GM21447 (cell line): ENCODE results near the gene ASB7.
"Not testable (repeated sequence)": the region's sequence is repeated elsewhere in the genome, so short reads cannot be mapped to it uniquely, and the experiment has no call there.

Experiments used
- ATAC-seq: cut with Tn5 transposase; IDR thresholded peaks from one replicate; pipeline ENCODE4 v1.9.1; 2021; ENCODE audit not compliant: unreplicated experiment

ASB7 gene

DNA sequence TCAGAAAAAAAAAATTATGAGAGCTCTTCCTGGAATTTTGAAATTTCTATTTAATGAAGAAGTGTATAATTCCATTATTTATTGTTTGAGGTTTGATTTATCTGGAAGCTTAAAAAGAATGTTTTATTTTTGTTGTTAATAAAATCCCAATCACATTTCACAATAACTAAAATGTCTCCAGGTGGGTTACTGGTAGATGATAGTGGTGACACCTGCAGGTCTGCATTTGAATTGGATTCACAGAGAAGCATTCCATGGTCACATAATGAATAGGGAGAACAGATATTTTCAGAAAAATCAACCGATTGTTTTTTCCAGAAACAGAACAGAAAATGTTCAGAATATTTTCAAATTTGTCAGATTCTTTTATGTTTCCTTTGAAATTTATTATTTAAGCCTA lies 48.3 kb downstream of the ASB7 start:
- ATAC-seq, result no peak

DNA sequence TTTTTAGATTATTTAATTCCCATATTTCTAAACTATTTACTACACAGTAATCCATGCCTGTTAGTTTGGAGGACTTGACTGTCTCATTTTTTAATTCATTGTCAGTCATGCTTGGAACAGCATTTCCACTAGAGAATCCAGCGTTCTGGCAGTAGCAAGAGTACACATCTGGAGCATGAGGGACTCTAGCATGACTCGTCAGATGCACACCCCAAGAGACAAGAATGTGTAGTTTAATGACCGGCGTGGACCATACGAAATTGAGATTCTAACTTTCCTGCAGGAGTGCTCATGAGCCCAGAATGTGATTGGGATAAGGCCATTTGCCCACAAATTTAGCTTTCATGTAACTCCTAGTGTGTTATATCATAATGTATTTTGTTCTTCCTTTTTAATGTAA lies 48.9 kb downstream of the ASB7 start:
- no peak for ATAC-seq

DNA sequence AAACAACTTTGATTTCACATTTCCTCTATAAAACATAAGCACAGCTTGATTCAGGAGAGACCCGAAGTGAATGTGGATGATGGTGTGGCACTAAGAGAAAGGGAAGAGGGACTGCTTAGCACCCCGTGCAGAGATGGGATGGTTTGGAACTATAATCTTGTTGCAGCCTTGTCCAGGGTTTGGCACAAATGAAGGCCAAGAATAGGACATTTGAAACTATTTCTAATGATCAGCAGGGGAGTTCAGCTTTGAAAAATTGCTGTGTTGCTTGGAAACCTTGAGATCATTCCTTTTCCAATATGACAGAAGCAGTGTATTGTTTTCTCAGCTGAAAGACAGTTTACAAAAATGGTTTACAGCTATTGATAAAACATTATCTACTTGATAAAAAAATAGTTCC lies 49.7 kb downstream of the ASB7 start:
- ATAC-seq, result no peak

DNA sequence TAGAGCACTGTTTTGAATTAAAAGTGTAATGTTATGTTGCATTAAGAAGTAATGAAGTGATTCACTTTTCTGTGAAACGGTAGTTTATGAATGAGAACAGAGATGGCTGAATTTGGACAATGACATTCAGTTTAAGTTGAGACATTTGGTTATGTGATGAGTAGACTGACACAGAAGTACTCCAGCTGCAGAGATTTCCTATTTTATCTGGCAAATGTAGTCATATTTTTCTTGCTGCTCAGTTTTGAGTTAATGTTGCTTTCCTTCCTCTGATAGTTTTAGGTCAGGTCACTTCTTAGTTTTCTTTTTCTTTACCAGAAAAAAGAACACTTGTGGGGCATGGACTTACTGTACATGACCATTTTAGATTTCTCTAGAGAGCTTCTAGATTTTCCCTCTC lies 51.2 kb downstream of the ASB7 start:
- ATAC-seq, result no peak

DNA sequence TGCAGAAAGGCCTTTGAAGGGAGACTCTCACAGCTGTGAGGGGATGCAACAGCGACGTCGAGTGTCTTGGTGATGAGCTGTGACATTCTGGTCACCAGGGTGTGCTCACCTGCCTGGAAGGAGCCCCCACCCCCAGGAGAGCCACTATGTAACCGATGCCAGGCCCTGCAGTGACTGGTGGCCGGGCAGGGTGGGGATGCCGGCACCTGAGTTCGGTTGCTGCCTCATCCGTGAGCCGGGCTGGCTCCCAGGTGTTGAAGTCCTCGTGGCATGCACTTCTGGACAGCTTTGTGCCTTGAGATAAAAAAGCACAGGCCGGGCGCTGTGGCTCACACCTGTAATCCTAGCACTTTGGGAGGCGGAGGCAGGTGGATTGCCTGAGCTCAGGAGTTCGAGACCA lies 56.5 kb downstream of the ASB7 start:
- ATAC-seq, result no peak

DNA sequence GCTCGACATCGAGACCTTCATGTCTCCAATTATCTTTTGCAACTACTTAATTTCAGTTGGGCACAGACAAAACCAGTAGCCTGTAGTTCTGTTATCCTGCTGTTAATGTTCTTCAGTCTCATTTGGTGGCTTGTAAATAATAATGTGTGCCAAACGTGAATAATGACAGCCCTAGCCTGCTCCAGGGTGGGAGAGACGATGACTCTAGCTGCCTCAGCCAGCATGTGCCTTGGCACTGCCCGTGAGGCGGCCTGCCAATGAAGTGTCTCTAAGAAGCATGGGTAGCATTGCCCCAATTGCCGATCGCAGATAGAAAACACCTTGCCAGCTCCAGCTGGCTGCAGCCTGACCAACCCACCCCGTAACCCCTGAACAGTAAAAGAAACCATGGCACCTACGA lies 58.8 kb downstream of the ASB7 start:
- ATAC-seq, result no peak

DNA sequence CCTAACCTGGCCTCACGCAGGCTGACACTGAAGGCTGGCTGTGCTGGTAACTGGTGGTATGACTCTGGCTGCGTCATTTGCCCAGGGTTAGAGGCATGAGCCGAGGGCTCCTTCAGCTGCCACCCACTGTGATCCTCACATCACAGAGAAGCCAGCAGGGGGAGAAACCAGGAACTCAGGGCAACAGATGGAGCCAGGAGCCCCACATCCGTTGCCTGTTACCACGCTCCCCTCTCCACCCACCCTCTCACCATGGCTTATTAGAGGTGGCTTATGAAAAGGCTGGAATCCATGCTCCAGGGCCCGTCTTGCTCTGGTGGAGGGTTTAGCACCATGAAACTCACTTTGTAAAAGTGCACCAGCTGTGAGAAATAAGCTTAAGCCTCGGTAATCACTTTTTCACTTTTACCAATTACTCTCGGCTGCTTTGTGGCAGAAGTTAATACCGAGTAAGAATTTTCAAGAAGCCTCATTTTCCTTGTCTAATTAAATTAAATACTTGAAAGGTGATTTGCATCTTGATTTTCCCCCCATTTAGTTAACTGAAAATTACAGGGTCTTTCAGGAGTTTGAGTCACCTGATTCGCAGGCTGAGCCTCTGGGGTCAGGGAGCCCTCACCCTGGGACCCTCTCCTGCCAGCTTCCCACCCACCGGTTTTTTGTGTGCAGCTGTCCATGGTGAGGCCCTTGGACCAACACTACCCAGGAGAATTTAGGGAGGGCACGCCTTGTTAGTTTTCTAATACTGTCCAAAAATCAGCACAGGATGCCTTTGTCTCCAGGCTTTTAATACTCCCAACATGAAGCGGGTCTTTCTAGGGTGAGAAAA lies 60.9 kb downstream of the ASB7 start:
- ATAC-seq, result no peak

DNA sequence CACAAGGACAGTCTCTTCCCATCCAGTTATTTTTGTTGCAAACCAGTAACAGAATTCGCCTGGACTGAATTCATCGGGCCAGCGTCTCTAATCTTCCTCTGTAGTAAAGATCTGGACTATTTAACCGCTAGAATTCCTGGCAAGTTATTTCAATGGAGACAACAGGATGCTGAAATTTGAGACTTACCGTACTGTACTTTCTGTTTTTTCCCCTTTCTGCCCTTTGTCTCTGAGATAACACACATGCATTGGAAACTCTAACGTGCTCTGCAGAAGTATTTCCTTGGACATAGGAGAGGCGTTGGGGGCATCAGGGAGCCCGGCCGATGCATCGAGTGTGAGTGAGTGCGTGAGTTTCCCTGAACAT lies 61.5 kb downstream of the ASB7 start:
- no peak for ATAC-seq

DNA sequence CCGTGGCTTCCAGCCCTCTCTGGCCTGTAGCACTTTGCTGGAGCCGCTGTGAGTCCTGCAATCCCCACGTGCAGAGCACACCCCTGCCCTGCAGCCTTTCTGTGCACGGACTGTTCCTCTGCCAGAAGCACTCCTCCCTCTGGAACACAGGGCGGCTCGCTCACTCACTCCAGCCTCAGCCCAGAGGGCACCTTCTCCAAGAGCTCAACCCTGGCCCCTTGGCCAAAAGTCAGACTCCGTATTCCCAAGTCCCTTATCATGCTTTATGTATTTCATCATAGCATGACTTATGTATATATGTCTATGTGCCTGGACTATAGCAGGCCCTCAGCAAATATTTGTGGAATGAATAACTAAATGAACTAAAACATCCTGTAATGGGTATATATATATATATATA lies 63.2 kb downstream of the ASB7 start:
- no peak for ATAC-seq

DNA sequence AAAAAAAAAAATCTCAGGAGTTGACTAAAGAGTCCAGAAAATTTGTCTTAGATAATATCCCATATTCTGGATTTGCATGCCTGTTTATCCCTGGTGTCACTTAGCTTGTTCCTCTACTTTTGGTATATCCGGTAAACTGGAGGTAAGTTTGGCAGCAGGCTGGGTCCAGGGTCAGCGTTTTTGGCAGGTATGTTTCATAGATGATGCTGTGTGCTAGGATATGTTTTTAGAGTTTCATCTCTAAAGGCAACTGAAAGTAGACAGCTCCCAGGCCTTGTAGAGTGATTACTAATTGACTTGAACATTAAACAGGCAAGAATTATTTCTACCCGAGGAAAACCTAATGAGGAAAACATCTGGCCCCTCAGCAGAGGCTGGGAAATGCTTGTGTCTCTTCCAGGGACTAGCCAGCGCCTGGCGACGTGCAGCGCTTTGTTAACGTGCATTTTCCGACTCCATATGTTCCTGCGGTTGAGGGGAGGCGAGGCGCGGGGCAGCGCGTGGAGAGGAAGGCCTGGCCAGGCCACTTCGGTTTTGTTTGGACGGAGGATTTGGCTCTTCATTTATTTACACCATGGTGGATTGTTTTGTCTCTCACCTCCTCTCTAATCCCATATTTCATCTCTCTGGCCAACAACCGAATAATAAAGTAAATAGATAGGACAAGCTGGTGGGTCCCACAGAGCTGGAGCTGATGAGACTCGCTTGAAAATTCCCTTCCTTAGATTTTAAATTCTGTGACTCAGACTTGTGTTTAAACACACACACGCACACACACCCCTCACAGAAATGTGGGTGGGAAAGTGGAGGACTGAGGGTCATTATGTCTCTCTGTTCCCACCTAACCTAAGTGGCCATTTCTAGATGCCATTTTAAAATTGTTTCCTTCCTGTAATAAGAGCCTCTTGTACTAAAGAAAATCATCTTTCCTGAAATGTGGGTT lies 65.3 kb downstream of the ASB7 start:
- no peak for ATAC-seq

DNA sequence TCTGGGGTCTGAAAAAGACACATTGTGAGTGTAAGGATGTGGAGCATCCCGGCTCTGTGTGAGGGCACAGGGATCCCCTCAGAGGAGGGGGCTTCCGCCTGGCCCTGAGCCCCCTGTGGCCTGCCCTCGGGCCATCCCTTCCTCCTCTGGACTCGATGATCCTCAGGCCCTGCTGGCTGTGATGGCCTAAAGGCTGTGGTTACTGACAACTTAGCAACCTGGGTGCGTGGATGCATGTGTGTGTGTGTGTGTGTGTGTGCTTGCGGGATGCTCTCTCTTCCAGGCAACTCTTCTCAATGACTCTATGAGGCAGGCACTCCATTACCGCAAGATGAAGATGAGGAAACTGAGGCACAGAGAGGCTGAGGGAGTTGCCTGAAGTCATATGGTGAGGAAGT lies 66.0 kb downstream of the ASB7 start:
- no peak for ATAC-seq

DNA sequence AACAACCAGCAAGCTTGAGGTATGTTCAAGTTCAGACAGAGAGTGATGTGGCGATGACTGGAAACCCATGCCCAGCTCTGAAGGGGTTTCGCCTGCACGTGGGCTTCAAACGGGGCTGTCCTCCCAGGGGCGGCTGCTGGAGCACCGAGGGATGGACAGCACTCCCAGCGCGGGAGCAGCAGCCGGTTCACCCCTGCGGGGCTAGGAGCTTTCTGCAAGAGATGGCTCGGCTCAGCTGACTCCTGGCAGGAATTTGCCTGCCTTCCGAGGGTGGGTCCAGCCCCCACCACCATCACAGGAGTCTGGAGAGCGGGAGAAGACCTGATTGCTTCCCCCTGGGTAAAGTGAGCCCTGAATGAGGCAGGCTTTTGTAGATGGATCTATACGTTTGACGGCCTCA lies 66.9 kb downstream of the ASB7 start:
- no peak for ATAC-seq

DNA sequence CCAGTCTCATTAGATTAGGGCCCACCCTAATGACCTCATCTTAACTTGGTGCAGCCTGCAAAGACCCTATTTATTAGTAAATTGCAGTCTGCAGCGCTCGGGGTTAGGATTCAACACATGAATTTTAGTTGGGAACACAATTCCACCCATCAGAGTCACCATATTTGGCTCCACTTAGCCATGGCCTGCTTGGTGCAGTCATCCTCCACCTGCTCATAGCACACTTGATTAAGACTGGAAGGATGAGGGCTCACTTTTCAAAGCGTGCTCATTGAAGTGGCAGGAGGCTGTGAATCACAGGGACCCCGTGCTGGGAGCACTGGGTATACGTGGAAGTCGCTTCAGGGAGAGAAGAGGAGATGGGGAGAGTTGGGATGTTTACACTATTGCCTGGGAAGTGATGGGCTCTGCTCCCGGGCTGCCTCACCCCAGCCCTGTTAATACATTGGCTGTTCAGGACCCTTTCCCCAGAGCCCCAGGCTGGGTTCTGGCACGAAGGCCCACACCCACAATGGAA lies 68.2 kb downstream of the ASB7 start:
- ATAC-seq, result no peak

DNA sequence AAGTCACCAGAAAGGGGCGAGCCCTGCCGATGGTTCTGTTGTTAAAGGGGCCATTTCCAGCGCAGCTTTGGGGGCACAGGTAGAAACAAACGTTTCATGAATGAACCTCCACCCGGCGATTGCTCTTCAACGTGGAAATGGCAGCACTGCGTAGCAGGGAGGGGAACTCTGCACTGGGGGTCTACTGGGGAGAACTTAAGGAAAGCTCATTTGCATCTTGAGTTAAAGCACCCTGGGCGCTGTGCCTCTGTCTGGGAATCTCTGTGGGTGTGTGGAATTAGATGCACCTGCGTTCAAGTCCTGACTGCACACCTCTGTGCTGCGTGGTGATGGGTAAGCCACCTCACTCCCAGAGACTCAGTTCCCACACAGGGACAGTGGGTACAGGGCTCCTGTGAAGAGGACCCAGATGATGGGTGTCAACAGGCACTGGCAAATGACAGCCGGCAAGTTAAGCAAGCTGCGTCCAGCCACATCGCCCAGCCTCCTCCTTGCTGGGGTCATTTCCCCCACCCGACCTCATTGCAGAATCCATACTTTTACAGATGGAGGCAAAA lies 68.8 kb downstream of the ASB7 start:
- no peak for ATAC-seq

DNA sequence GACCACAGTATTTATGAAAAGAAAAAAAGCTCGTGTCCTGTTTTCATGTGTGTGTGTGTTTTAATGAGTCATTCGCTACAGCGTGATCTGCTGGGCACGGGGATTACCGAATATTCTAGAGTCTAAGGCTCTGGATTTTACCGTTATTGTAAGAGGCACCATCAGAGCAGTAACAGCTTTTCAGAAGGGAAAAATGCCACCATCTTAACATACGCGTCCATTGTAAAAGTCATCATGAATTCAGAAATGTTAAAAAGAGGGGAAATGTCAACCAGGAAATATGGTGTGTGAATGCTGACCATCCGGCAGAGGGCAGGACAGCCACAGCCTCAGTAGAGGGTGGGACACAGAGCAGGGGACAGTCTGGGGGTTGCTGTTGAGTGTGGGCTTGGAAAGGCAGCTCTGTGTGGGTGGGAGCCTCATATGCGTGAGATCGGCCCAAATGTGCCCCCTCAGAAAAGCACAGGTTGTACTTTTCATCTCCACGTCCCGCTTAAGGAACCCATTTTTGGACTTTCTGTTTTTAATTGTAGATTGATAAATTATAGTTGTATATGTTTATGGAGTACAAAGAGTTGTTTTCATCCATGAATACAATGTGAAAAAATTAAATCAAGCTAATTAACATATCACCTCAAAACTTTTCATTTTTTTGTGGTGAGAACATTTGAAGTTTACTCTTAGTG lies 69.6 kb downstream of the ASB7 start:
- ATAC-seq, result no peak

DNA sequence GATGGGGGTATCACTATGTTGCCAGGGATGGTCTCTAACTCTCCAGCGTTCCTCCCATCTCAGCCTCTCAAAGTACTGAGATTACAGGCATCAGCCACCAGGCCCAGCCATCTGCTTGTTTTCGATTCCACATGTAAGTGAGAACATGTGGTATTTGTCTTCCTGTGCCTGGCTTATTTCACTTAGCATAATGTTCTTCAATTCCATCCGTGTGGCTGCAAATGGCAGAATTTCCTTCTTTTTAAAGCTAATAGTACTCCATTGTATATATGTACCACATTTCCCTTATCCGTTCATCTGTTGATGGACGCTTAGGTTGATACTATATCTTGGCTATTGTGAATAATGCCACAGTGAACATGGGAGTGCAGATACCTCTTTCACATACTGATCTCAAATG lies 70.6 kb downstream of the ASB7 start:
- no peak for ATAC-seq

DNA sequence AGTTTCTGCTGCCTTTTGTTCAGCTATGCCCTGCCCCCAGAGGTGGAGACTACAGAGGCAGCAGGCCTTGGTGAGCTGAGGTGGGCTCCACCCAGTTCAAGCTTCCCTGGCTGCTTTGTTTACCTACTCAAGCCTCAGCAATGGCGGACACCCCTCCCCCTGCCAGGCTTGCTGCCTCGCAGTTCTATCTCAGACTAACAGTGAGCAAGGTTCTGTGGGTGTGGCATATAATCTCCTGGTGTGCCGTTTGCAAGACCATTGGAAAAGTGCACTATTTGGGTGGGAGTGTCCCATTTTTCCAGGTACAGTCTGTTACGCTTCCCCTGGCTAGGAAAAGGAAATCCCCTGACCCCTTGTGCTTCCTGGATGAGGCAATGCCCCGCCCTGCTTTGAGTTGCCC lies 76.8 kb downstream of the ASB7 start:
- ATAC-seq, result not testable (repeated sequence)

DNA sequence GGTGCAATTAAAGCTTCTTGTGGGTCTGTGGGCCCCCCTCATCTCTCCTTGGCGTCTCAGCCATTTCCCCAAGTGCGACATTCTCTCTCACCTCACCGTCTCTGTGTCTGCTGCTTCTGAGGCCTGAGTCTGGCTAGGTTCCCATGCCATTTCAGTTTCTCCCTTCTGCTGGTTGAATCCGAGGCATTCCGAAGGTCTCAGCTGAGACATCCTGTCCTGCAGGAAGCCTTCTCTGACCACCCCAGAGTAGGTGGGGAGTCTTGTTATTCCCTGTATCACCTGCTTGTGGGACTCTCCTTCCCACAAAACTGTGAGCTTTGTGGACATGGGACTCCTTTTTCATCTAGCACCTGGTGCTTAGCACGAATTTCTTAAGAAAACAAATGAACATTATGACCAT lies 78.3 kb downstream of the ASB7 start:
- no peak for ATAC-seq

DNA sequence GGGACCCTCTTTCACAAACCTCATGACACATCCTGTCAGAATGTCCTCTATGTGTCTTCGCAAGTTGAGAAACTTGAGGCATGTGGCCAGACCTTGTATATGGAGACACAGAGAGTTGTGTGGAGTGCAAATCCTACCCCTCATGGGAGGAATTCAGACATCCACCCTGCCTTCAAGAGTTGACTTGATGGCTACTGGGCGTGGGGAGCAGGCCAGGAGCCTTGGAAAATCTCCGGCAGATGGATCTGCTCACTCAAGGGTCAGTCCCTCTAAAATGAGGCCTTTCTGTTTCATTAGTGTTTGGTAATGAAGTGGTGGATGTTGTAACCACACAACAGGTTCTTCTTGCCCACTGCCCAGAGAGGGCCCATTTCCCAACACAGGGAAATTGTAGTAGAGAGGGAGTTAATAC lies 79.0 kb downstream of the ASB7 start:
- ATAC-seq, result no peak

DNA sequence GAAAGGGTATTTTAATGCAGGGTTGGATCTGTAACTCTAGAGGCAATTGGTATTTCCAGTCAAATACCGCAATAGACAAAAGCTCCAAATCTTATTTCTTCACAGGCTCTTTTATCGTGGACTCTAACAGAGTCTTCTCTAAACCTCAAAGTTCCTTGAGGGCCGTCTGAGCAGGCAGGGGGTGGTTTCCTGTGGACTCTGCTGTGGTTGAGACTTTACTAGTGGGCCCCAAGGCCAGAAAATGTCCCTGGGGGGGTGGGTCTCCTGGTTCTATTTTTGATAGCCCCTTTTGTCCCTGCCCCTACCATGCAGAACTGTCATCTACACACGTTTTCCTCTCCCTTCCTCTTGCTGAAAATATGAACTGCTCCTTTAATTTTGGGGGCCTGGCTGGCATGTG lies 80.1 kb downstream of the ASB7 start:
- no peak for ATAC-seq

DNA sequence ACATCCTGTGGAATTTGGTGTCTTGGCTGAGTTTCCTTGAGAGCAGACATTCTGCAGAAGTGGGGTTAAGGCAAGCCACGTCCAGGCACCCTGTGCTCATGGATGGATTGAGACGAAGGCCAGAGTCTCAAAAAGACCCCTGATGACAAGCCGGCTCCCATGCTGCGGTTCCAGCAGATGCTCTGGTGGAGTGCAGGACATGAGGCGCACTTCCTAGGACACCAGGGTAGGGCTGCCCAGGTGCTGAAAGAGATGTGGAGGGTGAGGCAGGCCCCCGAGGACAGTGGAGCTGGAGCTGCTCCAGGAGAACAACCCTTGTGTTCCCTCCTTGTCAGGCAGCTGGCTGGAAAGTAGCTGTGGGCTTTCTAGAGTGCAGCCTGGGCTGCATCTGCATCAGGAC lies 81.0 kb downstream of the ASB7 start:
- ATAC-seq, result no peak
